Measurements from ENCODE around the gene HYCC2. TPM values are rescaled to one million over a fixed set of nuclear protein-coding genes. Genes with fewer than 3 reads are reported as not detected.
A peak's percentile ranks its signal among the peaks of the same experiment; 100 is the strongest.

HYCC2 gene
- total RNA-seq, 1 donor from 2014 or later, result 2.1 TPM

GRCh38 chr2:201114846-201115245, 43.4 kb upstream of the HYCC2 start:
- H3K4me3 ChIP-seq (ENCODE audit: low read depth, low read length), result peak overlapping the region; percentile 83
- no peak for DNase-seq (ENCODE audit: low read depth)
- TF ChIP-seq, protein P1, sequence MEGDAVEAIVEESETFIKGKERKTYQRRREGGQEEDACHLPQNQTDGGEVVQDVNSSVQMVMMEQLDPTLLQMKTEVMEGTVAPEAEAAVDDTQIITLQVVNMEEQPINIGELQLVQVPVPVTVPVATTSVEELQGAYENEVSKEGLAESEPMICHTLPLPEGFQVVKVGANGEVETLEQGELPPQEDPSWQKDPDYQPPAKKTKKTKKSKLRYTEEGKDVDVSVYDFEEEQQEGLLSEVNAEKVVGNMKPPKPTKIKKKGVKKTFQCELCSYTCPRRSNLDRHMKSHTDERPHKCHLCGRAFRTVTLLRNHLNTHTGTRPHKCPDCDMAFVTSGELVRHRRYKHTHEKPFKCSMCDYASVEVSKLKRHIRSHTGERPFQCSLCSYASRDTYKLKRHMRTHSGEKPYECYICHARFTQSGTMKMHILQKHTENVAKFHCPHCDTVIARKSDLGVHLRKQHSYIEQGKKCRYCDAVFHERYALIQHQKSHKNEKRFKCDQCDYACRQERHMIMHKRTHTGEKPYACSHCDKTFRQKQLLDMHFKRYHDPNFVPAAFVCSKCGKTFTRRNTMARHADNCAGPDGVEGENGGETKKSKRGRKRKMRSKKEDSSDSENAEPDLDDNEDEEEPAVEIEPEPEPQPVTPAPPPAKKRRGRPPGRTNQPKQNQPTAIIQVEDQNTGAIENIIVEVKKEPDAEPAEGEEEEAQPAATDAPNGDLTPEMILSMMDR (conservative IDR thresholded peaks at IDR 0.05; ENCODE audit: low read depth, low read length), result no peak

GRCh38 chr2:201114350-201114749, 42.9 kb upstream of the HYCC2 start:
- H3K4me3 ChIP-seq (ENCODE audit: low read depth, low read length), result peak overlapping the region; percentile 83
- TF ChIP-seq, protein P1 (conservative IDR thresholded peaks at IDR 0.05; ENCODE audit: low read depth, low read length), result no peak
- no peak for DNase-seq (ENCODE audit: low read depth)

DNA sequence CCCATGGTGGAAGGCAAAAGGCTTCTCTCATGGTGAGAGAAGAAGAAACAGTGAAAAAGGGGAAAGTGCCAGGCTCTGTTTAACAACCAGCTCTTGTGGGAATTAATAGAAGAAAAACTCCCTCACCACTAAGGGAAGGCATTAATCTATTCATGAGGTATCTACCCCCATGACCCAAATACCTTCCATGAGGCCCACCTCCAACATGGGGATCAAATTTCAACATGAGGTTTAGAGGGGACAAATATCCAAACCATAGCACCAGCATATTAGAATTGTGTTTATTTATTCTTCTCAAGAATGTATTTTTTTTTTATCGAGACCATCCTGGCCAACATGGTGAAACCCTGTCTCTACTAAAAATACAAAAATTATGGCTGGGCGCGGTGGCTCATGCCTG, 39.6 kb upstream of the HYCC2 start:
- TF ChIP-seq, protein P1 (conservative IDR thresholded peaks at IDR 0.05; ENCODE audit: low read depth, low read length), result no peak
- DNase-seq (ENCODE audit: low read depth), result no peak
- no peak overlapping the region for H3K4me3 ChIP-seq (ENCODE audit: low read depth, low read length)

DNA sequence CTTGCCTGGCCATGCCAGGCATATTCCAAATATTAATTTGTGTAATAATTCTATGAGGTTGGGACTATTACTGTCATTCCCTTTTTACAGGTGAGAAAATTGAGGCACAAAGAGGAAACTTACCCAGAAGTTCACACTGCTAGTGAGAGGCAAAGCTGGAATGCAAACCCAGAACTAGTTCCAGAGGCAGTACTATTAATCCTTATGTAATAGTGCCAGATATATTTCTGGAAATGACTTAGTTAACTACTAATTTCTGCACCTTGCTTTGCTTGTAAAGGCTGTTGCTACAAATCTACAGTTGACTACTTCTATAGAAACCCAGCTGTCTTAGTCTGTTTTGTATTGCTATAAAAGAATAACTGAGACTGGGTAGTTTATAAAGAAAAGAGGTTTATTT, 39.1 kb upstream of the HYCC2 start:
- no peak for DNase-seq (ENCODE audit: low read depth)
- no peak overlapping the region for H3K4me3 ChIP-seq (ENCODE audit: low read depth, low read length)
- TF ChIP-seq, protein P1 (conservative IDR thresholded peaks at IDR 0.05; ENCODE audit: low read depth, low read length), result no peak

- DNase-seq (ENCODE audit: low read depth), result no peak
- no peak overlapping the region for H3K4me3 ChIP-seq (ENCODE audit: low read depth, low read length)
- TF ChIP-seq, protein P1 (conservative IDR thresholded peaks at IDR 0.05; ENCODE audit: low read depth, low read length), result no peak
These were observed 37.7 kb upstream of the HYCC2 start for GRCh38 chr2:201109186-201109585.

- DNase-seq (ENCODE audit: low read depth), result no peak
- TF ChIP-seq, protein P1 (conservative IDR thresholded peaks at IDR 0.05; ENCODE audit: low read depth, low read length), result no peak
These were observed 36.9 kb upstream of the HYCC2 start for GRCh38 chr2:201108341-201108740.

DNA sequence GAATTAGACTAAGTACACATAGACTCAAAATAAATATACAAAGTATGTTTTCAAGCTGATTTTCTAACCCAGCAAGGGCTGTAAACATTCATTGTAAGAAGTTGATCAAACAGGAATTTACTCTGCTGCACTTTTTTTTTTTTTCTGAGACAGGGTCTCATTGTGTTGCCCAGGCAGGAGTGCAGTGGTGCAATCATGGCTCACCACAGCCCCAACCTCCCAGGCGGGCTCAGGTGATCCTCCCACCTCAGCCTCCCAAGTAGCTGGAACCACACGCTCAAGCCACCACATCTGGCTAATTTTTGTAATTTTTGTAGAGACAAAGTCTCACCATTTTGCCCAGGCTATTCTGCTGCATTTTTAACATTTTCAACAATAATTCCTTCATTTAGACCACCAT, 36.2 kb upstream of the HYCC2 start:
- DNase-seq (ENCODE audit: low read depth), result no peak
- no peak overlapping the region for H3K4me3 ChIP-seq (ENCODE audit: low read depth, low read length)
- TF ChIP-seq, protein P1 (conservative IDR thresholded peaks at IDR 0.05; ENCODE audit: low read depth, low read length), result no peak

More at GRCh38 chr2:201108341-201108740, 36.9 kb upstream of the HYCC2 start:
- H3K4me3 ChIP-seq (ENCODE audit: low read depth, low read length), result no peak overlapping the region

All from epithelial cell of proximal tubule (primary cell).